Measurements from ENCODE around the gene AGAP1. TPM values are rescaled to one million over a fixed set of nuclear protein-coding genes. Genes with fewer than 3 reads are reported as not detected.
A peak's percentile ranks its signal among the peaks of the same experiment; 100 is the strongest.
"Not testable (repeated sequence)": the region's sequence is repeated elsewhere in the genome, so short reads cannot be mapped to it uniquely, and the experiment has no call there.

Gene AGAP1
- total RNA-seq, 6 experiments from 2014 or later = 8.1 to 11.2 (median 9.8) TPM

GRCh38 chr2:235599596-235600338 is 105.9 kb downstream of the AGAP1 start:
- Histone ChIP-seq H3K9me3 (no peaks in the 10 kb centered on the region), H3K27me3 (no peaks in the 10 kb centered on the region), H3K27ac (no peak overlapping the region), H3K4me3 (no peak overlapping the region), H3K36me3 (no peaks in the 10 kb centered on the region), H3K4me1 (no peaks in the 10 kb centered on the region)
- intact Hi-C loops (cut with DNase I) = loop anchor here (5.0 to 10.0 kb wide), 4 partner anchors 145 to 465 kb away; no protein-coding TSS in a partner anchor
- no peak for DNase-seq
- ATAC-seq = peak in 1 of 4 donors; percentile 31
- WGBS (ENCODE audit: insufficient coverage, low coverage, low lambda C conversion rate, missing lambda C conversion rate) = 65% methylated on average over 6 of the region's 16 CpGs
- TF ChIP-seq CTCF (IDR thresholded peaks at IDR 0.05) (no peak), POLR2A (IDR thresholded peaks at IDR 0.05) (no peak)

- 89% methylated on average over 3 of the region's 4 CpGs for WGBS (ENCODE audit: insufficient coverage, low coverage, low lambda C conversion rate, missing lambda C conversion rate)
- intact Hi-C loops (cut with DNase I) = loop anchor here in 1 of 2 donors (10.0 kb wide), 1 partner anchor 144 kb away; no protein-coding TSS in a partner anchor
- DNase-seq (no peak), ATAC-seq (no peak)
- Histone ChIP-seq H3K4me3 (no peak overlapping the region), H3K9me3 (no peaks in the 10 kb centered on the region), H3K4me1 (no peaks in the 10 kb centered on the region), H3K36me3 (no peaks in the 10 kb centered on the region), H3K27me3 (no peaks in the 10 kb centered on the region), H3K27ac (no peak overlapping the region)
- TF ChIP-seq CTCF (IDR thresholded peaks at IDR 0.05) (no peak), POLR2A (IDR thresholded peaks at IDR 0.05) (no peak)
These were observed 106.6 kb downstream of the AGAP1 start for GRCh38 chr2:235600406-235600805.

GRCh38 chr2:235600926-235601325 is 107.1 kb downstream of the AGAP1 start:
- ATAC-seq = no peak
- 53% methylated on average over 2 of the region's 5 CpGs for WGBS (ENCODE audit: insufficient coverage, low coverage, low lambda C conversion rate, missing lambda C conversion rate)
- Histone ChIP-seq H3K27ac (no peak overlapping the region), H3K36me3 (no peaks in the 10 kb centered on the region), H3K27me3 (no peaks in the 10 kb centered on the region), H3K4me3 (no peak overlapping the region), H3K4me1 (no peaks in the 10 kb centered on the region), H3K9me3 (no peaks in the 10 kb centered on the region)
- intact Hi-C loops (cut with DNase I) = loop anchor here in 1 of 2 donors (10.0 kb wide), 1 partner anchor 144 kb away; no protein-coding TSS in a partner anchor
- TF ChIP-seq CTCF (IDR thresholded peaks at IDR 0.05) (no peak), POLR2A (IDR thresholded peaks at IDR 0.05) (no peak)
- DNase-seq = no peak

GRCh38 chr2:235601960-235602704 is 108.3 kb downstream of the AGAP1 start:
- no peaks in the 10 kb centered on the region for H3K36me3 ChIP-seq
- no peaks in the 10 kb centered on the region for H3K4me1 ChIP-seq
- TF ChIP-seq POLR2A (IDR thresholded peaks at IDR 0.05) (no peak), CTCF (IDR thresholded peaks at IDR 0.05) (no peak)
- H3K9me3 ChIP-seq = no peaks in the 10 kb centered on the region
- H3K4me3 ChIP-seq = no peak overlapping the region
- intact Hi-C loops (cut with DNase I) = loop anchor here in 1 of 2 donors (10.0 kb wide), 1 partner anchor 143 kb away; no protein-coding TSS in a partner anchor
- no peak overlapping the region for H3K27ac ChIP-seq
- 55% methylated on average over 7 of the region's 12 CpGs for WGBS (ENCODE audit: insufficient coverage, low coverage, low lambda C conversion rate, missing lambda C conversion rate)
- DNase-seq (no peak), ATAC-seq (no peak)
- no peaks in the 10 kb centered on the region for H3K27me3 ChIP-seq

GRCh38 chr2:235602971-235603370 is 109.1 kb downstream of the AGAP1 start:
- not testable (repeated sequence) for H3K4me3 ChIP-seq, H3K36me3 ChIP-seq, ATAC-seq, H3K27me3 ChIP-seq, DNase-seq, H3K9me3 ChIP-seq, H3K27ac ChIP-seq, H3K4me1 ChIP-seq
- 83% methylated on average over 5 of the region's 7 CpGs for WGBS (ENCODE audit: insufficient coverage, low coverage, low lambda C conversion rate, missing lambda C conversion rate)
- intact Hi-C loops (cut with DNase I) = loop anchor here in 1 of 2 donors (10.0 kb wide), 1 partner anchor 142 kb away; no protein-coding TSS in a partner anchor

All from right lobe of liver (tissue), 6 donors.